ENCODE results near the gene CALN1.

Gene CALN1

DNA sequence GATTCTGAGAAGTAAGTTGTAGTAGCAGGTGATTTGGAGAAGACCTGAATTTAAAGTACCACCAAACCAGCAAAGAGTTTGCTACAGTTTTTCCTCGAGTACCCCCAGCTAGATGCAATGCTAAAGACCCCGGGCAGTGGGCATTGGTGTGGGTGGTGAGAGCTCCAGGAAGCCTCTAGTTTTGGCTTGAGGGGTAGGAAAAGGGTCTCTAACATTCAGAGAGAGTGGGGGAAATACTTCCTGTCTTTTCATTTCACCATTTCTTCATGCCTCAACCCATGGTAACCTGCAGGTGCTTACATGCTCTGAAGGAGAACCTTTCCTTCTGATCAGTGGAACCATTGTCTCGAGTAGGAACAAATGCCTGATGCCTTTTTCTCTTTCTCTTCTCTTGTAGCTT lies 352.2 kb downstream of the CALN1 start:
- 88% methylated on average over 1 of the region's 3 CpGs for WGBS (ENCODE audit: insufficient coverage)

DNA sequence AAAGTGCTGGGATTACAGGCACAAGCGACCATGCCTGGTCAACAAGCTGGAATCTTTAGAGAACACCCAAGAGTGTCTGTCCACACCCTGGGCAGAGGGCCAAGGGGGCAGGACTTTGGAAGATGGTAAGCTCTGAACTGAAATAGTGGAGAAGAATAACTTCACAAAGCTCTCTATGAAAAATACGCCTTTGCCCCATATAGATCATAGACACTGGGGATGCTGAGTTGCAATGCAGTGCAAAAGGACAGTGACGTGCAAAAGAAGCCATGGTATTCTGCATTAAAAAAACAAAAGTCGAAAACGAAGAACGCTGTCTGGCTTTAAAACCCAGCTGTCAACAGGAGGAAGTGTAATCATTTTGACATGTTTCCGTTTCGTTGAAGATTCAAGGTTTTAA lies 353.6 kb downstream of the CALN1 start:
- 0% methylated on average over 8 of the region's 8 CpGs for WGBS (ENCODE audit: insufficient coverage)

More for the DNA sequence above, 352.2 kb downstream of the CALN1 start:
- ChIA-PET POLR2A (interaction anchor here (1.4 kb wide), 1 partner anchor 71 kb away, joined by 3 read pairs; no protein-coding TSS in a partner anchor), CTCF (interaction anchor here (1.3 to 2.3 kb wide), 4 partner anchors 12 to 68 kb away, joined by 3 to 9 read pairs (median 6); no protein-coding TSS in a partner anchor)
- H3K4me1 ChIP-seq (ENCODE audit: control extremely low read depth in 1 of 4, control insufficient read depth in 4 of 4, insufficient read depth in 4 of 4, low read length in 3 of 4), result peaks cover 21 to 37% (median 25%) of the 10 kb centered on the region in 4 experiments
- DNase-seq, result no peak
- H3K27me3 ChIP-seq (replicated peaks in 2 of 5; ENCODE audit: control insufficient read depth in 4 of 5, insufficient read depth in 5 of 5, low read length in 4 of 5), result no peaks in the 10 kb centered on the region
- H3K36me3 ChIP-seq (ENCODE audit: control insufficient read depth in 4 of 4, insufficient read depth in 4 of 4, low read length in 3 of 4), result peaks cover 0 to 2% (median 0%) of the 10 kb centered on the region in 4 experiments
- peaks cover 0 to 9% (median 4%) of the 10 kb centered on the region in 5 experiments for H3K9me3 ChIP-seq (ENCODE audit: control extremely low read depth in 1 of 5, control insufficient read depth in 4 of 5, insufficient read depth in 2 of 5, low read depth in 1 of 5, low read length in 4 of 5)
- peak overlapping the region in 1 of 7 experiments; percentile 5 for H3K4me3 ChIP-seq (ENCODE audit: control insufficient read depth in 1 of 7, extremely low read depth in 1 of 7, insufficient read depth in 4 of 7, low read depth in 2 of 7, low read length in 6 of 7)
- peak overlapping the region in 1 of 2 experiments; percentile 28 for H3K27ac ChIP-seq (ENCODE audit: insufficient read depth in 1 of 2, low read depth in 1 of 2, low read length in 2 of 2, poor library complexity in 1 of 2, severe bottlenecking in 2 of 2)

DNA sequence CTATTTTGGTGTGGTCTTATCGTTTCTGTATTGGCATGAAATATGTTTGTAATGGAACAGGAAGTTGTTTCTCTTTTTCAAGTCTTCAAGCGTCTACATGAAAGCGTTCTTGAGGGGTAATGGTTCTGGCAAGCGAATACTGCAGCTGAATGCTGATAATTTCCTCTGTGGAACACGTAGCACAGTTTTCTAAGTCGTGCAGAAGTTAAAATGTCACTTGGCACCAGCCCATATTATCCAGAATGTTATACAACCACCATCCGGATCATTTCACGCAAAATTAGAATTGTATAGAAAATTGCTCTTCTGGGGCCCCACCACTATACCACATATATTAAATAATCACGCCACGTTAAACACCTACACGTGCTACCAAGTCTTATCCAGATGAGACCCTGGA lies 354.3 kb downstream of the CALN1 start:
- Histone ChIP-seq H3K27me3 (replicated peaks in 2 of 5; ENCODE audit: control insufficient read depth in 4 of 5, insufficient read depth in 5 of 5, low read length in 4 of 5) (no peaks in the 10 kb centered on the region), H3K4me1 (ENCODE audit: control extremely low read depth in 1 of 4, control insufficient read depth in 4 of 4, insufficient read depth in 4 of 4, low read length in 3 of 4) (peaks cover 21 to 39% (median 25%) of the 10 kb centered on the region in 4 experiments), H3K36me3 (ENCODE audit: control insufficient read depth in 4 of 4, insufficient read depth in 4 of 4, low read length in 3 of 4) (peaks cover 0 to 2% (median 0%) of the 10 kb centered on the region in 4 experiments), H3K4me3 (ENCODE audit: control insufficient read depth in 1 of 7, extremely low read depth in 1 of 7, insufficient read depth in 4 of 7, low read depth in 2 of 7, low read length in 6 of 7) (peak overlapping the region in 4 of 7 experiments; percentile 8 to 62 (median 39)), H3K9me3 (ENCODE audit: control extremely low read depth in 1 of 5, control insufficient read depth in 4 of 5, insufficient read depth in 2 of 5, low read depth in 1 of 5, low read length in 4 of 5) (peaks cover 0 to 9% (median 4%) of the 10 kb centered on the region in 5 experiments), H3K27ac (ENCODE audit: insufficient read depth in 1 of 2, low read depth in 1 of 2, low read length in 2 of 2, poor library complexity in 1 of 2, severe bottlenecking in 2 of 2) (peak overlapping the region in 1 of 2 experiments; percentile 76)
- peak in 2 of 3 donors; percentile 50 to 67 for DNase-seq
- CTCF ChIA-PET, result interaction anchor here (0.7 to 1.3 kb wide), 2 partner anchors 11 to 122 kb away, joined by 3 read pairs; no protein-coding TSS in a partner anchor
- WGBS (ENCODE audit: insufficient coverage), result 17% methylated on average over 1 of the region's 11 CpGs
- POLR2A ChIA-PET, result no interaction called here

More for the DNA sequence above, 353.6 kb downstream of the CALN1 start:
- H3K4me3 ChIP-seq (ENCODE audit: control insufficient read depth in 1 of 7, extremely low read depth in 1 of 7, insufficient read depth in 4 of 7, low read depth in 2 of 7, low read length in 6 of 7), result peak overlapping the region in 6 of 7 experiments; percentile 13 to 69 (median 40)
- peaks cover 0 to 2% (median 0%) of the 10 kb centered on the region in 4 experiments for H3K36me3 ChIP-seq (ENCODE audit: control insufficient read depth in 4 of 4, insufficient read depth in 4 of 4, low read length in 3 of 4)
- peaks cover 0 to 9% (median 4%) of the 10 kb centered on the region in 5 experiments for H3K9me3 ChIP-seq (ENCODE audit: control extremely low read depth in 1 of 5, control insufficient read depth in 4 of 5, insufficient read depth in 2 of 5, low read depth in 1 of 5, low read length in 4 of 5)
- H3K27me3 ChIP-seq (replicated peaks in 2 of 5; ENCODE audit: control insufficient read depth in 4 of 5, insufficient read depth in 5 of 5, low read length in 4 of 5), result no peaks in the 10 kb centered on the region
- H3K4me1 ChIP-seq (ENCODE audit: control extremely low read depth in 1 of 4, control insufficient read depth in 4 of 4, insufficient read depth in 4 of 4, low read length in 3 of 4), result peaks cover 21 to 37% (median 25%) of the 10 kb centered on the region in 4 experiments
- H3K27ac ChIP-seq (ENCODE audit: insufficient read depth in 1 of 2, low read depth in 1 of 2, low read length in 2 of 2, poor library complexity in 1 of 2, severe bottlenecking in 2 of 2), result peak overlapping the region in 1 of 2 experiments; percentile 76
- peak; percentile 66 to 91 (median 85) for DNase-seq
- POLR2A ChIA-PET, result no interaction called here
- CTCF ChIA-PET, result interaction anchor here (1.2 to 2.3 kb wide), 3 partner anchors 12 to 22 kb away, joined by 3 to 9 read pairs (median 3); no protein-coding TSS in a partner anchor

DNA sequence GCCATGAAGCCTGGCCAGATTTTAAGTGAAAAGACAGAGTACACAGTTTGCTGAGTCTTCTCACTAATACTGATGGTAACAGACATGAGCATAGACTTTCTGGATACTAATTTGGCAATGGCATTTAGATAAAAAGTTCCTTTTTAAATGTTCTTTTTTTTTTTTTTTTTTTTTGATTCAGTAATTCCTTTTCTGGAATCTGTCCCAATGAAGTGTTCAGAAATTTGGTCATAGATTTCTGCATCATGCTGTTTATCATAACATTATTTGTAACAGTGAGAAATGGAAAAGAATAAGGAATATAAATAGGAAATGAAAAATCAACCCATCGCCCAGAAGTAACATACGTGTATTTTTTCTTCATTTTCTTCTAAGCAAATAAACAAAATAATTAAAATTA lies 354.9 kb downstream of the CALN1 start:
- H3K4me3 ChIP-seq (ENCODE audit: control insufficient read depth in 1 of 7, extremely low read depth in 1 of 7, insufficient read depth in 4 of 7, low read depth in 2 of 7, low read length in 6 of 7), result peak overlapping the region in 1 of 7 experiments; percentile 62
- peak overlapping the region in 1 of 2 experiments; percentile 47 for H3K27ac ChIP-seq (ENCODE audit: insufficient read depth in 1 of 2, low read depth in 1 of 2, low read length in 2 of 2, poor library complexity in 1 of 2, severe bottlenecking in 2 of 2)
- peaks cover 21 to 42% (median 25%) of the 10 kb centered on the region in 4 experiments for H3K4me1 ChIP-seq (ENCODE audit: control extremely low read depth in 1 of 4, control insufficient read depth in 4 of 4, insufficient read depth in 4 of 4, low read length in 3 of 4)
- peaks cover 0 to 9% (median 3%) of the 10 kb centered on the region in 5 experiments for H3K9me3 ChIP-seq (ENCODE audit: control extremely low read depth in 1 of 5, control insufficient read depth in 4 of 5, insufficient read depth in 2 of 5, low read depth in 1 of 5, low read length in 4 of 5)
- peaks cover 0 to 2% (median 0%) of the 10 kb centered on the region in 4 experiments for H3K36me3 ChIP-seq (ENCODE audit: control insufficient read depth in 4 of 4, insufficient read depth in 4 of 4, low read length in 3 of 4)
- no CpG with 5 or more reads among the region's 2 CpGs for WGBS (ENCODE audit: insufficient coverage)
- CTCF ChIA-PET, result no interaction called here
- H3K27me3 ChIP-seq (replicated peaks in 2 of 5; ENCODE audit: control insufficient read depth in 4 of 5, insufficient read depth in 5 of 5, low read length in 4 of 5), result no peaks in the 10 kb centered on the region
- POLR2A ChIA-PET, result no interaction called here
- DNase-seq, result no peak

DNA sequence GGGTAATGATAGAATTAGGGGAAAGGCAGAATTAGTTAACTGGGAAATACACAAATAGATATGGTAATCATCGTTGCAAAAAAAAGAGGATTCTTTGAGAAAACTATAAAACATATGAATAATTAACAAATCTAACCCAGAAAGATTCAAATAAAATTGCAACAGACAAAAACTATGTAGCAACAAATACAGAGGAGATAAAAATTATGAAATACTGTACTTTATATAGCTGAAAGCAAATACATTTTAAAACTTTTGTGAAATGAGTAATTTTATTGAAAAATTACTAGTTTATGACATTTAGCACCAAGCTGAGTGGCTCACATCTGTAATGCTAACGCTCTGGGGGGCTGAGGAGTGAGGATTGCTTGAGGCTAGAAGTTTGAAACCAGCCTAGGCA lies 356.7 kb downstream of the CALN1 start:
- CTCF ChIA-PET, result interaction anchor here (1.1 to 1.9 kb wide), 4 partner anchors 10 to 280 kb away, joined by 3 to 5 read pairs (median 4); no protein-coding TSS in a partner anchor
- WGBS (ENCODE audit: insufficient coverage), result no CpG with 5 or more reads among the region's 2 CpGs
- POLR2A ChIA-PET, result no interaction called here

DNA sequence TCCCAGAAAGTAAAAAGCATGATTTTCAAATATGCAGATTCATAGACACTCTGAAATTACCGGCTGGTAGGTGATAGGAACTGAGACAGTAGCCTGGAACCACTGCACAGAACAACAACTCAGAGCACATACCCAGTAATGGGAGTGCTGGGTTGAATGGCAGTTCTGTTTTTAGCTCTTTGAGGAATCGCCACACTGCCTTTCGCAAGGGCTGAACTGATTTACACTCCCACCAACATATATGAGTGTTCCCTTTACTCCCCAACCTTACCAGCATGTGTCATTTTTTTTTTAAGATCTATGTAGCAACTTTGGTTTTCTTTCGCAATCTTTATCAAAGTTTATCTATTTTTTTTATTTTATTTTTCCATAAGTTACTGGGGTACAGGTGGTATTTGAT lies 358.8 kb downstream of the CALN1 start:
- no peaks in the 10 kb centered on the region for H3K9me3 ChIP-seq (ENCODE audit: control extremely low read depth in 1 of 5, control insufficient read depth in 4 of 5, insufficient read depth in 2 of 5, low read depth in 1 of 5, low read length in 4 of 5)
- H3K36me3 ChIP-seq (ENCODE audit: control insufficient read depth in 4 of 4, insufficient read depth in 4 of 4, low read length in 3 of 4), result no peaks in the 10 kb centered on the region
- ChIA-PET CTCF (interaction anchor here (0.8 to 1.4 kb wide), 3 partner anchors 10 to 14 kb away, joined by 3 read pairs; no protein-coding TSS in a partner anchor), POLR2A (interaction anchor here (0.7 kb wide), 1 partner anchor 29 kb away, joined by 3 read pairs; no protein-coding TSS in a partner anchor)
- peaks cover 9 to 22% (median 9%) of the 10 kb centered on the region in 4 experiments for H3K4me1 ChIP-seq (ENCODE audit: control extremely low read depth in 1 of 4, control insufficient read depth in 4 of 4, insufficient read depth in 4 of 4, low read length in 3 of 4)
- 80% methylated on average over 1 of the region's 4 CpGs for WGBS (ENCODE audit: insufficient coverage)
- no peak overlapping the region for H3K4me3 ChIP-seq (ENCODE audit: control insufficient read depth in 1 of 7, extremely low read depth in 1 of 7, insufficient read depth in 4 of 7, low read depth in 2 of 7, low read length in 6 of 7)
- H3K27ac ChIP-seq (ENCODE audit: insufficient read depth in 1 of 2, low read depth in 1 of 2, low read length in 2 of 2, poor library complexity in 1 of 2, severe bottlenecking in 2 of 2), result no peak overlapping the region
- H3K27me3 ChIP-seq (replicated peaks in 2 of 5; ENCODE audit: control insufficient read depth in 4 of 5, insufficient read depth in 5 of 5, low read length in 4 of 5), result no peaks in the 10 kb centered on the region
- DNase-seq, result peak in 1 of 3 donors; percentile 52

More for the DNA sequence above, 356.7 kb downstream of the CALN1 start:
- Histone ChIP-seq H3K4me1 (ENCODE audit: control extremely low read depth in 1 of 4, control insufficient read depth in 4 of 4, insufficient read depth in 4 of 4, low read length in 3 of 4) (peaks cover 21 to 44% (median 25%) of the 10 kb centered on the region in 4 experiments), H3K4me3 (ENCODE audit: control insufficient read depth in 1 of 7, extremely low read depth in 1 of 7, insufficient read depth in 4 of 7, low read depth in 2 of 7, low read length in 6 of 7) (no peak overlapping the region), H3K36me3 (ENCODE audit: control insufficient read depth in 4 of 4, insufficient read depth in 4 of 4, low read length in 3 of 4) (peaks cover 0 to under 1% (median 0%) of the 10 kb centered on the region in 4 experiments), H3K9me3 (ENCODE audit: control extremely low read depth in 1 of 5, control insufficient read depth in 4 of 5, insufficient read depth in 2 of 5, low read depth in 1 of 5, low read length in 4 of 5) (peaks cover 0 to 3% (median 0%) of the 10 kb centered on the region in 5 experiments), H3K27ac (ENCODE audit: insufficient read depth in 1 of 2, low read depth in 1 of 2, low read length in 2 of 2, poor library complexity in 1 of 2, severe bottlenecking in 2 of 2) (no peak overlapping the region), H3K27me3 (replicated peaks in 2 of 5; ENCODE audit: control insufficient read depth in 4 of 5, insufficient read depth in 5 of 5, low read length in 4 of 5) (no peaks in the 10 kb centered on the region)
- no peak for DNase-seq

DNA sequence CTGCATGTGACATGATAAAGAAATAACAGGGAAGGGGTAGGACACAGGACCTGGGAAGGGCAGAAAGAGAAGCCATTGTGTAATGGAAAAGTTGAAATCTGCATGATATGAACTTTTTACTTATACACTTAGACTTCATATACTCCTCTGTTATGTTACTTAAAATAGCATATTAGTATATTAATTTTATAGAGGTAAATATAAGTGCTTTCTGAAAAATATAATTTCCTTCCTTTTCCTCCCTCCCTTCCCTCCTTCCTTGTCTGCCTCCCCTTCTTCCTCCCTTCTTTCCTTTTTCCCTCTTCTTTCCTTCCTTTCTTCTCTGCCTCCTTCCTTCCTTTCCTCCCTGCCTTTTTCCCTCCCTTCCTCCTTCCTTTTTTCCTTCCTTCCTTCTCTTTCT lies 363.7 kb downstream of the CALN1 start:
- CTCF ChIA-PET, result no interaction called here
- no peak overlapping the region for H3K4me3 ChIP-seq (ENCODE audit: control insufficient read depth in 1 of 7, extremely low read depth in 1 of 7, insufficient read depth in 4 of 7, low read depth in 2 of 7, low read length in 6 of 7)
- POLR2A ChIA-PET, result no interaction called here
- no peak overlapping the region for H3K27ac ChIP-seq (ENCODE audit: insufficient read depth in 1 of 2, low read depth in 1 of 2, low read length in 2 of 2, poor library complexity in 1 of 2, severe bottlenecking in 2 of 2)
- DNase-seq, result no peak
- peaks cover 0 to 16% (median under 1%) of the 10 kb centered on the region in 4 experiments for H3K4me1 ChIP-seq (ENCODE audit: control extremely low read depth in 1 of 4, control insufficient read depth in 4 of 4, insufficient read depth in 4 of 4, low read length in 3 of 4)
- no peaks in the 10 kb centered on the region for H3K27me3 ChIP-seq (replicated peaks in 2 of 5; ENCODE audit: control insufficient read depth in 4 of 5, insufficient read depth in 5 of 5, low read length in 4 of 5)
- H3K9me3 ChIP-seq (ENCODE audit: control extremely low read depth in 1 of 5, control insufficient read depth in 4 of 5, insufficient read depth in 2 of 5, low read depth in 1 of 5, low read length in 4 of 5), result no peaks in the 10 kb centered on the region
- peaks cover 0 to 3% (median 0%) of the 10 kb centered on the region in 4 experiments for H3K36me3 ChIP-seq (ENCODE audit: control insufficient read depth in 4 of 4, insufficient read depth in 4 of 4, low read length in 3 of 4)
